Activated CD4-positive, alpha-beta T cell treated with anti-CD3 and anti-CD28 coated beads for 1 hour (primary cell): Measurements from ENCODE around the gene THADA.
"Not testable (repeated sequence)": the region's sequence is repeated elsewhere in the genome, so short reads cannot be mapped to it uniquely, and the experiment has no call there.

ENCODE experiments used
- DNase-seq: peaks from one replicate; pipeline ENCODE4 v3.0.0-alpha.2; 2020

THADA gene

GRCh38 chr2:43595603-43596412 is at the start of gene THADA:
TSS of gene THADA (minus strand) at chr2:43596038. CDS start at chr2:43592392, 3,646 bp downstream.
- DNase-seq = peak; percentile 93

GRCh38 chr2:43643680-43644079 is 47.8 kb upstream of the THADA start:
- no peak for DNase-seq

GRCh38 chr2:43642363-43642762 is 46.5 kb upstream of the THADA start:
- DNase-seq = no peak

- peak; percentile 81 for DNase-seq
Measured at GRCh38 chr2:43637030-43637803, 41.4 kb upstream of the THADA start, which contains the start of gene PLEKHH2. TSS of gene PLEKHH2 (plus strand) at chr2:43637260. CDS start at chr2:43644674, 7,414 bp downstream.

DNA sequence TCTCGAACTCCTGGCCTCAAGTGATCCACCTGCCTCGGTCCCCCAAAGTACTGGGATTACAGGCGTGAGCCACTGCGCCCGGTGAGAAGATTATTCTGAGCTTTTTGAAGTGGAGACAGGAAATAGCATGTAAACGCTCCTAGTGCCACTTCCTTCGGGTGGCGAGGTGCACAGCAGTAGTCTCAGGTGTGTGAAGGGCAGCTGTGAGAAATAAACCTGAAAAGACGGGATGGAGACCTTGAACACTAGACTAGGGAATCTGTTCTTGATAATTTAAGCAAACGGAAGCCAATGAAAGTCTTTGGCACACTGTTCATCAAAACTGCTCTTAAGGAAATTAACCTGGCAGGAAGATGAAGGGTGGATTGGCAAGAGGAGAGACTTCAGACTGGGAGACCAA is 40.8 kb upstream of the THADA start:
- DNase-seq = peak; percentile 8

DNA sequence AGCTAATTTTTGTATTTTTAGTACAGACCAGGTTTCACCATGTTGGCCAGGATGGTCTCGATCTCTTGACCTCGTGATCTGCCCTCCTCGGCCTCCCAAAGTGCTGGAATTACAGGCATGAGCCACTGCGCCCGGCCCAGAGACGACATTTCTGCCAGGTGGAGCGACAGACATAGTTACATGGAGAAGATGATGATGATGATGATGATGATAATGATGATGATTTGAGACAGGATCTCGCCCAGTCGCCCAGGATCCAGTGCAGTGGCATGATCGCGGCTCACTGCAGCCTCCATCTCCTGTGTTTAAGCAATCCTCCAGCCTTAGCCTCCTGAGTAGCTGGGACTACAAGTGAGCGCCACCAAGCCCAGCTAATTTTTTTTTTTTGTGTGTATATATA is 40.3 kb upstream of the THADA start:
- DNase-seq = not testable (repeated sequence)

- no peak for DNase-seq
Measured at GRCh38 chr2:43634604-43635306, 38.9 kb upstream of the THADA start.

GRCh38 chr2:43631618-43632317 is 35.9 kb upstream of the THADA start:
- no peak for DNase-seq

DNA sequence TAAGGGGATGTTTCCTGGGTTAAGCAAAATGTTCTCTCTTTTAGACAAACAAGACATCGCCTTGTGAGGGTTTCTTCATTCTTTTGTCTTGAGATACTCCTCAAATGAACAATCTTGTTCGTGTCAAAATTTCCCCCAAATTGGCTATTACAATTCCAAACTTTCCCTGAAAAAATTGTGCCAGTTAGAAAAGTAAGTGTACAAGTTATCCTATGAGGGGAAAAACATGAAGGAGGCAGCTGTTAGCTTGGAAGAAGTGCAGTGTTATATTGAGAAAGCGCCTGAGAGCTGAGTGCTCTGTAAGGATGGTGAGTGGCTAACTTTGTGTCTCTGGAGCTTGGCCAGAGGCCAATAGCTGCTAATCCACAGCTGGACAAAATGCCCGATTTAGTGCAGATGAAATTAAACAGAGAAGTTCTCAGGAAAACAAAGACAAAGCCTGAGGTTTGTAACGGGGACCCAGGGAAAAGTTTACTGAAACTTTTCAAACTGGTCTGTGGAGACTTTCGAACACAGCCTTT is 27.2 kb upstream of the THADA start:
- DNase-seq = no peak

DNA sequence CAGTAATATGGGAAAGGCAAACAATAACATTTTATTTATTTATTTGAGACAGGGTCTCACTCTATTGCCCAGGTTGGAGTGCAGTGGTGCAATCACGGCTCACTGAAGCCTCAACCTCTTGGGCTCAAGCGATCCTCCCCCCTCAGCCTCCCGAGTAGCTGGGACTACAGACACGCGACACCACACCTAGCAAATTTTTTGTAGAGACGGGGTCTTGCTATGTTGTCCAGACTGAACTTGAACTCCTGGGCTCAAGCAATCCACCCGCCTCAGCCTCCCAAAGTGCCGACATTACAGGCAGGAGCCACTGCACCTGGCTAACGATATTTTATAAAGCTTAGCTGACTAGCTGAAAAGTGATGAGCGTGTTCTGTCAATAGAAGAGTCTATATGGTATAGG is 23.7 kb upstream of the THADA start:
- DNase-seq = no peak

GRCh38 chr2:43616967-43617680 is 21.3 kb upstream of the THADA start:
- DNase-seq = no peak

DNA sequence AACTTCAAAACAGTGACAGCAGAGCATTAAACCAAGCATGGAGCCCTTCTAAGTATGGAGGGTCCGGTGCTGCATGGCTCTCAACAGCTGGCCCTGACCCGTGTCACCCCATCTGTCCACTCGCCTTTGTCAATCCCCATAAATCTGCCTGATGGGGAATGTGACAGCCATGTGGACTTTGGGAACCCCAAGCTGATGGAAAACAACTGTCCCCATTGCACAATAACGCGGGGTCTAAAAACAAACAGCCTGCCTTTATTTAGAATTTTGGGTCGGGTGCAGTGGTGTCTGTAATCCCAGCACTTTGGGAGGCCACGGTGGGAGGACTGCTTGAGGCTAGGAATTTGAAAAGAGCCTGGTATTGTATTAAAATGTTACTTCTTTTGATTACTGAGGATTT is 17.1 kb upstream of the THADA start:
- DNase-seq = no peak

DNA sequence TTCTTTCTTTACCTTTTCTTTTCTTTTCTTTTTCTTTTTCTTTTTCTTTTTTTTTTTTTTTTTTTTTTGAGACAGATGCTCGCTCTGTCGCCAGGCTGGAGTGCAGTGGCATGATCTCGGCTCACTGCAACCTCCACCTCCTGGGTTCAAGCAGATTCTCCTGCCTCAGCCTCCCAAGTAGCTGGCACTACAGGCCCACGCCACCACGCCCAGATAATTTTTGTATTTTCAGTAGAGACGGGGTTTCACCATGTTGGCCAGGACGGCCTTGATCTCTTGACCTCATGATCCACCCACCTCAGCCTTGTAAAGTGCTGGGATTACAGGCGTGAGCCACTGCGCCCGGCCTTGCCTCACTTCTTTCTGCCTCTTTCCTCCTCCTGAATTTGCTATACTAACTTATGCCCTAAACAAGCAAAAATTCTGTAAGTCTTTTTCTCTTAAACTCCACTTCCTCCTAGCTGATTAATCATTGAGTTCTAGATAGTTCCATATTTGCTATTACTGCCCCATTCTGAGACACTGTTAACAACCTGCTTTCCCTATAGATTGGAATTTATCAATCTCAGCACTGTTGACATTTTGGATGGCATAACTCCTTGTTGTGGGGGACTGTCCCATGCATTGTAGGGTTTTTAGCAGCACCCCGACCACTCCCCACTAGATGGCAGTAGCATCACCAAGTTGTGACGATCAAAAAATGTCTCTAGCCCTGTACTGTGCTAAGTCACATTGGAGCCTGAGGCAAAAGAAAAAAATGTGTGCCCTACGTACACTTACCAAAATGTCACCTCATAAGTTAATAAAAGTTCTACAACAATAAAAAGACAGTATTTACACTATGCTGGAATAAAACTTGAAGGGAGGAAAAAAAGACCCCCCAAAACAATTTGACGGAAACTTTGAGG is 16.4 kb upstream of the THADA start:
- DNase-seq = peak; percentile 55

DNA sequence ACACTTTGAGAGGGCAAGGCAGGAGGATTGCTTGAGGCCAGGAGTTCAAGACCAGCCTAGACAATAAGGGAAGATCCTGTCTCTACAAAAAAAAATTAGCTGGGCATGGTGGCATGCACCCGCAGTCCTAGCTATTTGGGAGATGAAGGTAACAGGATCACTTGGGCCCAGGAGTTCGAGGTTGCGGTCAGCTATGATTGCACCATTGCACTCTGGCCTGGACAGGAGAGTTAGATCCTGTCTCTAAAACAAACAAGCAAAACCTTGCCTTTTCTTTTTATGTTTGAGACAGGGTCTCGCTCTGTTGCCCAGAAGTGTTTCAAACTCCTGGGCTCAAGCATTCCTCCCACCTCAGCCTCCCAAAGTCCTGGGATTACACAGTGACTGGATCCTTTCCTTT is 14.5 kb upstream of the THADA start:
- DNase-seq = no peak

- DNase-seq = no peak
Measured at GRCh38 chr2:43609290-43609918, 13.6 kb upstream of the THADA start.

DNA sequence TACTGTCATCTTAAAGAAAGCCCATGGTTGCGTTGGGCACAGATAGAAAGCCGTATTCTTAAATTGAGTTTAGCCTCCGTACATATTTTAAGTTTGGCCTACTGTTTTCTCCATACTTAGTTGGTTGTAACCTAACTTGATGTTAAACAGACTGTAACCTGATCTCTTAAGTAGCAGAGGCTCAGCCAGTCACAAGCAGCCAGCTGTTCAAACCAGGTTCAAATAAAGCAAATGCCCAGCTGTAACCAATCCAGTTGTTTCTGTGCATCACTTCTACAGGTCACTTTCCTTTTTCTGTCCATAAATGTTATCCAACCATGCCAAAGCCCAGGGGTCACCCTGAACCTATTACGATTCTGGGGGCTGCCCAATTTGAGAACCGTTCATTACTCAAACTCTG is 10.0 kb upstream of the THADA start:
- DNase-seq = no peak

DNA sequence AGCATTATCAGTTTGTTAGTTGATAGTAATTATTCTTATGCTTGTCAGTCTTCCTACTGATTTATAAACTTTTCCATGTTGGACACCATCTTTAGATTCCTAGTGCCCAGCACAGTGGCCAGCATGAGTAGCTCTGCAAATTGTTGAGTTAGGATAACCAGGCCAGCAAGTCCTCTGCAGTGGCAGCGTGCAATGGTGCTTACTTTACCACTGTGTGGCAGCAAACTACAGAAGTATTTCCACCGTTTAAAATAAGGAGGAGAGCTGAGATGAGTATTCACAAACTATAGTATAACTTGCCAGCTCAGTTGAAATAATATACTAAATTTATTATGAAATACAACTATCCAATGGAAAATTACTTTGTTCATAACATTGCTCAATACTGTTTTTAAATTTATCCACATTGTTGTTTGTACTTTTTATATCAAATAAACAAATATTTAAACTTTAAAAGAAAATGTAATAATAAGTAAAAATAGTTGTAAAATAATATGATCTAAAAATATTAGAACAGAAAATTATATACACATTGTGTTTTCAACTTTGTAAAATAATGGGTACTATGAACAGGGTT is 9.3 kb upstream of the THADA start:
- no peak for DNase-seq

DNA sequence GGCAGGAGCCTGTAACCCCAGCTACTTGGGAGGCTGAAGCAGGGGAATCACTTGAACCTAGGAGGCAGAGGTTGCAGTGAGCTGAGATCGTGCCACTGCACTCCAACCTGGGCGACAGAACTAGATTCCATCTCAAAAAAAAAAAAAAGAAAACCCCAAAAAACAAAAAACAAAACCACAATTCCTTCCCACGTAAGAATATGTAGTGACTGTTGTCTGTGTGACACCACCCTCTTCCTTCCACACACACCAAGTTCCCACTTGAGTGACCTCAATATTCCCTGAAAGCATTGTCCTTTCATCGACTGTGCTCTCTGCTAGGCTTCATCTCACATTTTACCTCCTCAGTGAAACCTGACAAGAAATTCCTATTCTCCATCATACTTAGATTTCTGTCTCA is 8.8 kb upstream of the THADA start:
- no peak for DNase-seq

GRCh38 chr2:43600596-43600995 is 4.8 kb upstream of the THADA start:
- not testable (repeated sequence) for DNase-seq

- DNase-seq = no peak
Measured at GRCh38 chr2:43594875-43595274, 963 bp downstream of the THADA start.
